K562 (cell line): ENCODE data around the gene TEX54. TPM values are rescaled to one million over a fixed set of nuclear protein-coding genes. Genes with fewer than 3 reads are reported as not detected.
A peak's percentile ranks its signal among the peaks of the same experiment; 100 is the strongest.

ENCODE experiments used
- ARNT ChIP-seq, 2 experiments: fragments of 450-650 bp; IDR thresholded peaks; 2 replicates each; pipeline ENCODE4 v1.6.1; 2016; ENCODE audit warnings: mild to moderate bottlenecking in 1 of 2
- ETS2 ChIP-seq: IDR thresholded peaks from 2 replicates; pipeline ENCODE4 v1.6.1; 2016; ENCODE audit warnings: borderline replicate concordance, missing genetic modification characterization, mild to moderate bottlenecking, moderate library complexity, missing compliant biosample characterization; ENCODE audit not compliant: poor library complexity, severe bottlenecking
- GABPB2 ChIP-seq: fragments of 250-450 bp; sonication (Bioruptor Pico); conservative IDR thresholded peaks from 2 replicates; pipeline ENCODE4 v1.5.1; 2021; ENCODE audit warnings: mild to moderate bottlenecking
- HNRNPUL1 ChIP-seq: fragments of 200-400 bp; formaldehyde crosslinking; IDR thresholded peaks from 2 replicates; pipeline ENCODE4 v1.6.1; 2017; ENCODE audit warnings: low read length
- KLF13 ChIP-seq: fragments of 450-650 bp; IDR thresholded peaks from 2 replicates; pipeline ENCODE4 v1.6.1; 2016; ENCODE audit warnings: missing genetic modification characterization, low read depth, mild to moderate bottlenecking, missing compliant biosample characterization, moderate library complexity, borderline replicate concordance
- NCOA1 ChIP-seq: fragments of 450-650 bp; IDR thresholded peaks from 2 replicates; pipeline ENCODE4 v1.6.1; 2016; ENCODE audit warnings: low read depth
- NFRKB ChIP-seq: fragments of 450-650 bp; IDR thresholded peaks from 2 replicates; pipeline ENCODE4 v1.6.1; 2016; ENCODE audit warnings: low read depth
- PHTF2 ChIP-seq: fragments of 250-450 bp; sonication (Bioruptor Pico); IDR thresholded peaks from 2 replicates; pipeline ENCODE4 v1.5.0; 2021; ENCODE audit warnings: mild to moderate bottlenecking
- POU5F1 ChIP-seq: fragments of 150-350 bp; IDR thresholded peaks from 2 replicates; pipeline ENCODE4 v1.6.1; 2014; ENCODE audit warnings: borderline replicate concordance, low read length, low read depth, mild to moderate bottlenecking; ENCODE audit not compliant: partially characterized antibody
- SMC3 ChIP-seq: conservative IDR thresholded peaks from 2 replicates; pipeline ENCODE4 v1.6.1; 2011; ENCODE audit warnings: low read depth, low read length, improper control_type of control experiment; ENCODE audit not compliant: insufficient read depth
- TEAD4 ChIP-seq, 2 experiments: sonication (generic) in 1 of 2; formaldehyde crosslinking in 1 of 2; IDR thresholded peaks; 2 replicates each; pipeline versions ENCODE4 v1.6.1 to v1.8.0; 2012 to 2022; ENCODE audit warnings: borderline replicate concordance in 1 of 2, inconsistent platforms in 1 of 2, low read length in 1 of 2, mild to moderate bottlenecking in 1 of 2, missing genetic modification reagents in 1 of 2
- VEZF1 ChIP-seq: fragments of 200-800 bp; sonication (Bioruptor generic); IDR thresholded peaks from 2 replicates; pipeline ENCODE4 v1.6.1; 2017; ENCODE audit warnings: missing genetic modification characterization, missing compliant biosample characterization
- WHSC1 ChIP-seq: IDR thresholded peaks from one replicate; pipeline ENCODE4 v1.6.1; 2012; ENCODE audit warnings: low read length, control low read depth, inconsistent platforms
- ZNF197 ChIP-seq: fragments of 200-800 bp; sonication (Bioruptor generic); IDR thresholded peaks from 2 replicates; pipeline ENCODE4 v1.6.1; 2016; ENCODE audit warnings: low read depth, missing genetic modification characterization, missing compliant biosample characterization
- ZNF263 ChIP-seq: sonication (generic); formaldehyde crosslinking; IDR thresholded peaks from 2 replicates; pipeline ENCODE4 v1.8.0; 2022; ENCODE audit warnings: mild to moderate bottlenecking, missing genetic modification reagents, borderline replicate concordance
- ZNF77 ChIP-seq: fragments of 250-450 bp; sonication (Bioruptor Pico); IDR thresholded peaks from 2 replicates; pipeline ENCODE4 v1.5.0; 2020
- polyA plus RNA-seq, 8 experiments: library from polyadenylated mRNA; depleted of rRNA in 4 of 8; stranded (reverse) in 5 of 8; unstranded in 3 of 8; fragments of >200 nt; fragmentation: Nextera tagmentation in 2 of 8; fragmentation: Illumina TruSeq in 1 of 8; extraction: Ambion mirVana in 2 of 8; extraction: Trizol in 1 of 8; gene quantifications; 2 replicates each; pipeline versions ENCODE4 v1.2.1 to v1.2.3, GENCODE V29; 2011 to 2014; ENCODE audit warnings: inconsistent platforms in 1 of 8, missing spikeins in 1 of 8
- total RNA-seq, 7 experiments: library from RNA; depleted of rRNA in 6 of 7; stranded (reverse); fragments of >200 nt in 6 of 7; fragmentation: Illumina TruSeq in 2 of 7; extraction: Trizol in 2 of 7; gene quantifications; 2 replicates each; pipeline versions ENCODE4 v1.2.1 to v1.2.3, GENCODE V29; 2011 to 2021; ENCODE audit warnings: low replicate concordance in 1 of 7
- TF ChIP-seq, protein P1 (sequence below), 2 experiments: fragments of 450-650 bp in 1 of 2; sonication (generic) in 1 of 2; formaldehyde crosslinking; conservative IDR thresholded peaks; 2 replicates each; pipeline versions ENCODE4 v1.4.0 to v1.8.1; 2020 to 2022; ENCODE audit warnings: mild to moderate bottlenecking in 1 of 2, missing genetic modification reagents in 1 of 2
- TF ChIP-seq, protein P2 (sequence below), 3 experiments: fragments of 200-800 bp in 1 of 3; fragments of 250-450 bp in 1 of 3; fragments of 450-650 bp in 1 of 3; sonication (Bioruptor Pico) in 1 of 3; sonication (Bioruptor generic) in 1 of 3; formaldehyde crosslinking in 1 of 3; IDR thresholded peaks; 2 replicates each; pipeline versions ENCODE4 v1.6.1 to v1.8.0; 2016 to 2022; ENCODE audit warnings: mild to moderate bottlenecking in 2 of 3, missing genetic modification characterization in 2 of 3, missing compliant biosample characterization in 1 of 3, moderate library complexity in 1 of 3
- TF ChIP-seq, protein P3 (sequence below): IDR thresholded peaks from 2 replicates; pipeline ENCODE4 v1.6.1; 2011; ENCODE audit not compliant: insufficient read length; ENCODE audit errors: extremely low read depth

TEX54 gene
- total and polyA plus RNA-seq, 9 of the 15 experiments (the other 6 are each of a cell fraction or from before 2014, with no cell fraction given): not detected

GRCh38 chr11:62881579-62882430 is 49.2 kb upstream of the TEX54 start (continued):
- TF ChIP-seq, protein P1, sequence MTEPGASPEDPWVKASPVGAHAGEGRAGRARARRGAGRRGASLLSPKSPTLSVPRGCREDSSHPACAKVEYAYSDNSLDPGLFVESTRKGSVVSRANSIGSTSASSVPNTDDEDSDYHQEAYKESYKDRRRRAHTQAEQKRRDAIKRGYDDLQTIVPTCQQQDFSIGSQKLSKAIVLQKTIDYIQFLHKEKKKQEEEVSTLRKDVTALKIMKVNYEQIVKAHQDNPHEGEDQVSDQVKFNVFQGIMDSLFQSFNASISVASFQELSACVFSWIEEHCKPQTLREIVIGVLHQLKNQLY (CRISPR knock-in tag; conservative IDR thresholded peaks at IDR 0.05): no peak
- TF ChIP-seq ARNT (IDR thresholded peaks at IDR 0.05) (0 out of 4 replicates have a peak, but pooled peaks of 1 of the 2 experiments have one; percentile 22), KLF13 (tag) (no peak), HNRNPUL1 (no peak), NCOA1 (no peak; the same call in 1 of the 2 replicates), ZNF77 (CRISPR knock-in tag) (no peak), ZNF263 (CRISPR knock-in tag) (no peak), SMC3 (no peak), WHSC1 (no peak), GABPB2 (no peak), PHTF2 (CRISPR knock-in tag) (no peak), VEZF1 (peak; percentile 97), ZNF197 (CRISPR knock-in tag) (no peak), TEAD4 (IDR thresholded peaks at IDR 0.05; ENCODE audit: low read length) (no peak), TEAD4 (CRISPR knock-in tag; IDR thresholded peaks at IDR 0.05; ENCODE audit: borderline replicate concordance) (no peak), ETS2 (tag) (no peak), NFRKB (peak; percentile 94), POU5F1 (no peak)
- TF ChIP-seq, protein P2, sequence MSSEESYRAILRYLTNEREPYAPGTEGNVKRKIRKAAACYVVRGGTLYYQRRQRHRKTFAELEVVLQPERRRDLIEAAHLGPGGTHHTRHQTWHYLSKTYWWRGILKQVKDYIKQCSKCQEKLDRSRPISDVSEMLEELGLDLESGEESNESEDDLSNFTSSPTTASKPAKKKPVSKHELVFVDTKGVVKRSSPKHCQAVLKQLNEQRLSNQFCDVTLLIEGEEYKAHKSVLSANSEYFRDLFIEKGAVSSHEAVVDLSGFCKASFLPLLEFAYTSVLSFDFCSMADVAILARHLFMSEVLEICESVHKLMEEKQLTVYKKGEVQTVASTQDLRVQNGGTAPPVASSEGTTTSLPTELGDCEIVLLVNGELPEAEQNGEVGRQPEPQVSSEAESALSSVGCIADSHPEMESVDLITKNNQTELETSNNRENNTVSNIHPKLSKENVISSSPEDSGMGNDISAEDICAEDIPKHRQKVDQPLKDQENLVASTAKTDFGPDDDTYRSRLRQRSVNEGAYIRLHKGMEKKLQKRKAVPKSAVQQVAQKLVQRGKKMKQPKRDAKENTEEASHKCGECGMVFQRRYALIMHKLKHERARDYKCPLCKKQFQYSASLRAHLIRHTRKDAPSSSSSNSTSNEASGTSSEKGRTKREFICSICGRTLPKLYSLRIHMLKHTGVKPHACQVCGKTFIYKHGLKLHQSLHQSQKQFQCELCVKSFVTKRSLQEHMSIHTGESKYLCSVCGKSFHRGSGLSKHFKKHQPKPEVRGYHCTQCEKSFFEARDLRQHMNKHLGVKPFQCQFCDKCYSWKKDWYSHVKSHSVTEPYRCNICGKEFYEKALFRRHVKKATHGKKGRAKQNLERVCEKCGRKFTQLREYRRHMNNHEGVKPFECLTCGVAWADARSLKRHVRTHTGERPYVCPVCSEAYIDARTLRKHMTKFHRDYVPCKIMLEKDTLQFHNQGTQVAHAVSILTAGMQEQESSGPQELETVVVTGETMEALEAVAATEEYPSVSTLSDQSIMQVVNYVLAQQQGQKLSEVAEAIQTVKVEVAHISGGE (CRISPR knock-in tag; IDR thresholded peaks at IDR 0.05): 0 out of 6 replicates have a peak, but pooled peaks of 1 of the 3 experiments have one; percentile 6
- TF ChIP-seq, protein P3, sequence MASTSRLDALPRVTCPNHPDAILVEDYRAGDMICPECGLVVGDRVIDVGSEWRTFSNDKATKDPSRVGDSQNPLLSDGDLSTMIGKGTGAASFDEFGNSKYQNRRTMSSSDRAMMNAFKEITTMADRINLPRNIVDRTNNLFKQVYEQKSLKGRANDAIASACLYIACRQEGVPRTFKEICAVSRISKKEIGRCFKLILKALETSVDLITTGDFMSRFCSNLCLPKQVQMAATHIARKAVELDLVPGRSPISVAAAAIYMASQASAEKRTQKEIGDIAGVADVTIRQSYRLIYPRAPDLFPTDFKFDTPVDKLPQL: no peak
